ENCODE data around the gene CTDSP2.
"Not testable (repeated sequence)": the region's sequence is repeated elsewhere in the genome, so short reads cannot be mapped to it uniquely, and the experiment has no call there.

The CTDSP2 gene

GRCh38 chr12:57821474-57822214, 24.9 kb downstream of the CTDSP2 start:
- DNase-seq (ENCODE audit: low read depth) = no peak
- H3K4me3 ChIP-seq (ENCODE audit: low read depth, low read length) = no peak overlapping the region

DNA sequence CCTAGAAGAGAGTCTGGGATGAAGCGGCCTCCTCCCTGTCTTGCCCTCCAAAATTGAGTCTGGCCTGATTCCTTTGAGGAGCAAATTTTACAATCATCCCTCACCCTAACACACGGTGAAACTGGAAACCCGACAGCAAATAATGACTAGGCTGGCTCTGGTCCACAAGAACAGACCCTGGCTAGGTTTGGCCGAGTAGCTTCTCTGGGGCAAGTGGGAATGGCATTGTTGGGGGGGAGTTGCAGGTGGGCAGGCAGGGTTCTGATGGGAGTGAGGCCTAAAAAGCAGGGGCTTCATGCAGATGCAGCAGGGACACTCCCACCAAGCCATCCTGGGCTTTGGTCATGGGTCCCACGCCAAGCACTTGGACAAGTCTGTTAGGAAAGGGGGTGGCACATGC, 25.5 kb downstream of the CTDSP2 start:
- not testable (repeated sequence) for DNase-seq (ENCODE audit: low read depth); H3K4me3 ChIP-seq (ENCODE audit: low read depth, low read length)

DNA sequence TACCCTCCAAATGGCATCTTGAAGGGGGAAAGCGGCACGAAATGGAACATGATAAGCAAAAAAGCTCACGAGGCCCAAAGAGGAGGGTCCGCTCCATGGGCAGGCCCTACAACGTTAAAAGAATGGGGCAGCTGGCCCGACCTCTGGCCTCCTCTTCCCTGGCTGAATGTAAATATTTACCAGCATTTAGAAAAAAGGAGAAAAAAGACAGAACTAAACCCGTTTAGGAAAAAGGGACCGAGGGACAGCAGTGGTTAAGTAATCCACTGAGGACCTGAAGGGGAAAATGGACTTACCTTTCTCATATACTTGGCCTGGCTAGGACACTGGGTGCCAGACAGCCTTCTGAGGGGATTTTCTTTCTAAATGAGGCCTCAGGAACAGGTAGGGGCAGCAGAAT, 26.4 kb downstream of the CTDSP2 start:
- H3K4me3 ChIP-seq (ENCODE audit: low read depth, low read length); DNase-seq (ENCODE audit: low read depth): not testable (repeated sequence)

DNA sequence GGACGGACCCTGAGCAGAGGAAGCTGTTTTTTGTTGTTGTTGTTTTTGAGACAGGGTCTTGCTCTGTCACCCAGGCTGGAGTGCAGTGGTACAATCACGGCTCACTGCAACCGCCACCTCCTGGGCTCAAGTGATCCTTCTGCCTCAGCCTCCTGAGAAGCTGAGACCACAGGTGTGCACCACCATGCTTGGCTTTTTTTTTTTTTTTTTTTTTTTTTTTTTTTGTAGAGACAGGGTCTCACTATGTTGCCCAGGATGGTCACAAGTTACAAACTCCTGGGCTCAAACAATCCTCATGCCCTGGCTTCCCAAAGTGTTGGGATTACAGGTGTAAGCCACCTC, 28.6 kb downstream of the CTDSP2 start:
- not testable (repeated sequence) for DNase-seq (ENCODE audit: low read depth); H3K4me3 ChIP-seq (ENCODE audit: low read depth, low read length)

DNA sequence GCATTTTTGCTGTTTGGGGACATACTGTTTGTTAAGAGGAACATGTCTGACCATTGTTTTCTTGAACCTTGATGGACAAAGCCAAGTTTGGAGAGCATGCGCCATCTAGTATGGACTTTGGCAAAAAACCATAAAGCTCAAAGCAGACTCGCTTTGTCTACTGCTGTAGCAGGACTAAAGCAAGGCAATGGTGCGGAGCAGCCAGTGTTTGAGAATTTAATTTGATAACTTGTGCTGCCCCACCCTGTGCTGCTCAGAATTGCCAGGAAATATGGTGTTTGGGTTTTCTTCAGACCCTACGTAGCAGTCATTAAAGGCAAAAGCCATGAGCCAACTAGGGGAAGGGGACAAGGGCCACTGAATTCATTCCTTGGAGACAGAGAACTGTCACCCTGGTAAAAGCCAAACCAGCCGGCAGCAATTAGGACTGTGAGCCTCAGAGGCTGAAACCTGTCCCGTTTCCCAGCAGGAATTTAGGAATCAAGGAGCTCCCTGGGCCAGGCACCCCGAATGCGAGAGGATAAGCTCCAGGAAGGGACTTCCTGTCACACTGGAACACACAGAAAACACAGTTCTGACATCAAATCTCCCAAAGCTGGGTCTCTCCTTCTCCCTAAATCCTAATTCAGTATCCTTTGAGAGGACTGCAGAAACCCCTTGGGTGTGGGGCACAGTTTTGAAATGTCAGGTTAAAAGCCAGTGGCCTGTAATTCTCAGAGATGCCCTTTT, 29.1 kb downstream of the CTDSP2 start:
- DNase-seq (ENCODE audit: low read depth) = no peak
- no peak overlapping the region for H3K4me3 ChIP-seq (ENCODE audit: low read depth, low read length)

DNA sequence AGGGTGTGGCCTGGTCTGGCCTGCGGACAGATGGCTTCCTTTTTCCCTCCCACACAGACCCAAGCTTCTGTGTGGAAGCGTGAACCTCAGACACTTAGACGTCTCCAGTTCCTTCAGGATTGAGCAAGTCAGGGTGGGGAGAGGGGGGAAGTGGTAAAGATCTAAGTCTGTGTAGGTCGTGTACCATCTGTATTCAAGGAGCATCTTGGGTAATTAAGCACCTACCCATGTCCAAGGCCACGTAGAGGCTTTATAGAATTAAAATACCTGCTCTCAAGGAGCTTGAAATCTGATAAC, 29.7 kb downstream of the CTDSP2 start:
- no peak for DNase-seq (ENCODE audit: low read depth)

GRCh38 chr12:57816001-57816854, 30.3 kb downstream of the CTDSP2 start:
- no peak for DNase-seq (ENCODE audit: low read depth)
- no peak overlapping the region for H3K4me3 ChIP-seq (ENCODE audit: low read depth, low read length)

More for the DNA sequence above, 29.7 kb downstream of the CTDSP2 start:
- no peak overlapping the region for H3K4me3 ChIP-seq (ENCODE audit: low read depth, low read length)

DNA sequence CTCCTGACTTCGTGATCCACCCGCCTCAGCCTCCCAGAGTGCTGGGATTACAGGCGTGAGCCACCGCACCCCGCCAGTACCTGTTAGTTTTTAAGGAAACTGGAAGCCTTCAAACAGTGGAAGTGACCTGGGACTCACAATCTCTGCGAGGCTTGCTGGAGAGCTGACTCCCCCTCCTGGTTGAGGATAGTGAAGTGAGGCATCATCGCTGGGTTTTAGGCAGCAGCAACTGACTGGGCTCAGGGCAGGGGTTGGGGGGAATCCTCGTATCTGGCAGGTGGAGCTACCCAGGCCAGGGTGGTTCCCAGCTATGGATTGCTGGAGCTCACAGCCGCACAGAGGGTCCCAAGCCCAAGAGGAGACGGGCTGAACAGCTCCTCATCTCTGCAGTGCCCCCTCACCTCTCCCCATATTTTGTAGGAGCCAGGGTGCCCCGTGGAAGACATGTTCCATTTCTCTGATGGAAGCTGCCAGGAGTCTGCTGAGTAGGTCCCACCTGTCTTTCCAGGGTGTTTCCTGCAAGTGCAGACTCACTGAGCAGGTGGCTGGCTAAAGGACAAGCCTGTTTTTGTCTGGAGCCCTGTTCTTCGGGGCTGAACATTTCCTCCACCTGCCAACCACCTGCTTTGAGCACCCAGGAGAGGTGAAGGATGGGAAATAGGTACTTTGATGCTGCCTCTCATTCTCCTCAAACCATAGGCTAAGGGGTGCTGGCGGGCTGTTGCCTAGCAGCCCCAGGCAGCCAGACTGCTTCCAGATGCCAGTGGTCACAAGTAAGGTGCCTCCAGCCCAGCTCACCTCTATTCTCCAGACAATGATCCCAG, 31.1 kb downstream of the CTDSP2 start:
- H3K4me3 ChIP-seq (ENCODE audit: low read depth, low read length) = no peak overlapping the region
- no peak for DNase-seq (ENCODE audit: low read depth)

DNA sequence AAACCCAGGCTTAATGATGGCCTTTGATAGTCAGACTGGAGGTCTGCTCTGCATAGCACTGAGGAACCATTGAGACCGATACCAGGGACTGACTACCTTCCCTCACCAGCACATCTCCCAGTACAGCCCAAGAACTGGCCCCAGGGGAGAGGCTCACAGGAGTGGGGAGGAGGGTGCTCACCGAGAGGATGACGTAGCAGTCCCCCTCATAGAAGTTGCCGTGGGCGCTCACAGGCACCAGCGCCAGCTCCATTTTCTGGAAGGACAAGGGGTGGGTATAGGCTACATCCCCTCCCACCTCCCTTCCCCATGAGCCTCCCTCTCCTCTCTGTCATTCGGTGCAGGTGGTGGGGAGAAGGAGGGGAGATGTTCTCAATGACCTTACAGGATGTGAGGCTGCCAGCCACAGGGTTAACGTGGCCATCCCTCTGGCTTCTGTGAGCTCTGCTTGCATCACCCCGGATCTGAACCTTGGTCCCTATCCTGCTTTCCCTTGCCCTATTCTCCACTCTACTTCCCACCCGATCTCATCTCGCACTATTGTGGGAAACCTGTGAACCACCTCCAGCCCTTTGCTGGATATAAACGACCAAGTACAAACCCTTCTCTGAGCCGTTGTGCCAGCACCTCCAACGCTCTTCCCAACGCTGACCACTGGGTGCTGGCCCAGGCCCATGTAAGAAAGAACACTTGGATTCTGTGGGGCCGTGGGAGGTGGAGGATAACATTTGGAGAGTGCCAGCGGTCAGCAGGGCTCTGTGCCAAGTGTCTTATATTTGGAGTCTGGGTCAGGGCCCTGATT, 32.4 kb downstream of the CTDSP2 start:
- no peak for DNase-seq (ENCODE audit: low read depth)
- no peak overlapping the region for H3K4me3 ChIP-seq (ENCODE audit: low read depth, low read length)

DNA sequence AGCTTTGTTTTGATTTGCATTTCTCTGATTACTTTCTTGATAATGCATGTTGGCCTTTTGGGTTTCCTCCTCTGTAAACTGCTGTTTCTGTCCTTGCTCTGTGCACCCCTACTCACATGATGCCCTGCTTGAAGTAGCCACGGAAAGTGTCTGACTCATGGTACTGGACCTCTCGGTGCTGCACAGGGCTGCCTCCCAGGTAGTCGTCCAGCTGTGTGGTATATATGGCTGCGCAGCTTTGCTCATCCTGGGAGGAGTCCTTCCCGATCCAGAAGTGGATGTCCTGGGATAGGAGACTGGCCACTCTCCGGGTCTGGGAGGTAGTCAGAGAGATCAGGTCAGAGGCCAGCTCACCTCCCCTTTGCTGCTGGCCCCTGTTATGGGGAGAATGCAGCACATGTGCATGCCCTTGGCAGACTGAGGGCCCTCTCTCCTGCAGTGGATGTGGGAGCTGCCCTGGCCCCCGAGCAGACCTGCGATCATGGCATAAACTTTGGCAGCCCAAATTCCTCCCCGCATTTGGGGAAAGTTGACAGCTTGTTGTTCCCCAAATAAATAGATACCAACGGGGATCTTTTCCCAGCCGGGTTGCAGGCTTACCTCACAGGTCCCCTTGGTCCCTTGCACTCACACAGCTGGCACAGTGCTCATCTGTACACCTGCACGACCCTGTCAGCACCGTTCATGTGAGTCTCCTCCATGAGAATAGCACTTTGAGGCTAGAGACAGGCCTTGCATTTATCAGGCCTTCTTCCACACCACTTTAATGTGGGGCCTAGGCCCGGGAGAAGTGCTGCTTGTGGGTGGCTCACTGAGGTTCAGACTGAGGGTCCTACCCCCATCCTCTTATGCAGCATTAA, 33.2 kb downstream of the CTDSP2 start:
- DNase-seq (ENCODE audit: low read depth) = no peak

DNA sequence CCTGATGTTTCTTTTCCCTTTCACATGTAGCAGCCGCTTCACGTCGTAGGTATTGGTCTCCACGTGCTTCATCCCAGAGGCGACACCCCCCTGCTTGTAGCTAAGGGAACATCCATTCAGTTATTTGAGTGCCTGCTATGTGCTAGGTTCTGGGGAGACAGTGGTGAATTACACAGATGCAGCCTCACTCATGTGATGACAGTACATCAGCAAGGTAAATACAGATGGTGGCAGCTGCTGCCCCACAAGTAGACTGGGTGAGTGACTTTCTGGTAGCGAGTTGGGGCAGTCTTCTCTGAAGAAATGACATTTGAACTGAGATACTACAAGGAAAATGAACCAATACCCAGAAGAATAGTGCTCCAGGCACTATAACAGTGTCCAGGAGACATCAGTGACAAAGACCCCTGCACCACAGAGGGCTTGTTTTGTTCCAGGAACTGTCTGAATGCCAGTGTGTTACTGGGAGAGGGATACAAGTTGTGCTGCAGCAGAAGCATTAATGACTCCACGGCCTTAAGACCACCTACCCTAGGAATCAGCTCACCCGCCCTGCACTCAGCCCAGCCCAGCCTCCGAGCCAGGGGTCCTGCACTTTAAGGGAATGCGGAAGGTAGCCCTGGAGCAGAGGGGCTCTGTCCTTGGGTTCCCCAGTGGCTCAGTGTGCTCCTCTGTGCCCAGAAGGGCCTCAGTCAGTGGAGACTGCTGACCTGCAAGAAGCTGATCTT, 35.3 kb downstream of the CTDSP2 start:
- DNase-seq (ENCODE audit: low read depth) = no peak

More for the DNA sequence above, 33.2 kb downstream of the CTDSP2 start:
- no peak overlapping the region for H3K4me3 ChIP-seq (ENCODE audit: low read depth, low read length)

GRCh38 chr12:57810450-57810849, 36.1 kb downstream of the CTDSP2 start:
- peak; percentile 37 for DNase-seq (ENCODE audit: low read depth)
- no peak overlapping the region for H3K4me3 ChIP-seq (ENCODE audit: low read depth, low read length)

More for the DNA sequence above, 35.3 kb downstream of the CTDSP2 start:
- H3K4me3 ChIP-seq (ENCODE audit: low read depth, low read length) = no peak overlapping the region

DNA sequence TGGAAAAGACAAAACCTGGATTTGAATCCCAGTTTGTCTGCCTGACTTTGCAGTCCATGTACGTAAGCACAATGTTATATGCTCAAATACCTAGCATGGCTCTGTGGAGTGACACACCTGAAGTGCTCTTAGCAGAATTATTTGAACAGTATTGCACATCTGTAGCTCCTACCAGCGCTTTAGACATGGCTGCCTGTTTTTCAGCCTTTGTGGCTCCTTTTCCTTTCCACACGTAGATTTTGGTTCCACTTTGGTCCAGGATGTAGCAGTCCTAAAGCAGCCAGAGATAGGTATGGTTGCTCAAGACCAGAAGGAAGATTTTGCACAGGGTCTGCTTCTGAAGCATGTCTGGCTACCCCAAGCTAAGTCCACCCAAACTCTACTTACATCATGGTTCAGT, 37.1 kb downstream of the CTDSP2 start:
- H3K4me3 ChIP-seq (ENCODE audit: low read depth, low read length) = no peak overlapping the region
- no peak for DNase-seq (ENCODE audit: low read depth)

DNA sequence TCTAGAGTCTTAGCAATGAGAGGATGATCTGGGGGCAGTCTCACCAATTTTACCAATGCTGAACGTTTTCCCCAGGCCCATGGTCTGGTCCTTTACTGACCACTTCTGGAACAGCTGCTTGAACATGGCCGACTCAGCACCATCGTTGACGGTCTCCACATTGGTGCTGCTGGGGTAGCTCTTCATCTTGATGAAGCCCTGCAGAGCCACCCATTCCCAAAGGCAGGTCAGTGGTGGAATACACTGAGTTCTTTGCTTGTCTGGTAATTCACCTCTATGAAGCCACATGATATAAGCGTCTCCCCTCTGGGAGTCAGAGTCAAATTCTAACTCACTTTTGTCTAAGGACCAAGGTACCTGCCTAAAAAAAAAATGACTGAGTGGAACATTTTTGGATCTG, 38.2 kb downstream of the CTDSP2 start:
- H3K4me3 ChIP-seq (ENCODE audit: low read depth, low read length) = no peak overlapping the region
- DNase-seq (ENCODE audit: low read depth) = no peak

GRCh38 chr12:57807285-57807684, 39.2 kb downstream of the CTDSP2 start:
- H3K4me3 ChIP-seq (ENCODE audit: low read depth, low read length) = no peak overlapping the region
- no peak for DNase-seq (ENCODE audit: low read depth)

DNA sequence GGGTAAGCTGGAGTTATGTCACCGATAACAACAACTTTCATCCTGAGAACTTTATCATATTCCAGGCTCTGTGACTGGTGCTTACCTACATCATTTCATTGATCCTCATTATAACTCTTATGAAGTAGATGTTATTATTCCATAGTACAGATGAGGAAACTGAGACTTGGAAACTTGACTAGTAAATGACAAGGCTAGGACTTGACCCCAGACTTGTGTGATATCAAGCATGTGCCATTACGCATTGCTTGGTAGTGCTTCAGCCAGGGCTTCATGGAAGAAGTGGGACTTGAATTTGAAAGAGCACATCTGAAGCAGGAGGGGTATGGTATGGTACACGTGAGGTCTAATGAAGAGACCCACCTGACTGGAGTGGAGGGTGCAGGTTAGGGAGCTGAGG, 39.9 kb downstream of the CTDSP2 start:
- DNase-seq (ENCODE audit: low read depth) = no peak
- no peak overlapping the region for H3K4me3 ChIP-seq (ENCODE audit: low read depth, low read length)

DNA sequence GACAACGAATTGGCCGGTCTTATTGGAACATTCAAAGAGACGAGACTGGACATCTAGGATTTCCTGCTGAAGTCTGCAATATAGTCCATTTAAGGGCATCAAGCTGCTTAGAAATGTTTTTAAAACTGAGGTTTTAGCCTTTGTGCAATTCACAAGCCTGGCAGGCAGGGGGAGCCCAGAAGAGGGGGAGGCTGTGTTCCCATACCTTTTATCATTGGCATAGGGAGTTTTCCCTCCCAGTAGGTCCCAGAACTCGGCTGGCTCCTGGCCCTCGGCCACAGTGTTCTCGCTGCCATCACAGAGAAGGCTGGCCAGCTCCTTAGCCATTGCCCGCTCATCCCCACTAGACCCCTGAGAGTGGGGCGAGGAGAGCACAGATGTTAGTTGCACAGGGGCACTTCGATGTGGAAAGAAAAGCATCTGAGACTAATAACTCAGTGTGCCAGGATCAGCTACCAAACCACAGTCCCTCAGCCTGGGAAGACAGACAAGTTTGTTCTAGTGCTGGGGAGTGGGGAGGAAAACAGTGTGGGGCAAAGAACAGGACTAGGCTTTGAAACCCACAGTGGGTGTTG, 43.1 kb downstream of the CTDSP2 start:
- H3K4me3 ChIP-seq (ENCODE audit: low read depth, low read length) = no peak overlapping the region
- no peak for DNase-seq (ENCODE audit: low read depth)

Measured in skeletal muscle cell (primary cell).